HCT116 (cell line): Measurements from ENCODE around the gene NECAB3. TPM values are rescaled to one million over a fixed set of nuclear protein-coding genes. Genes with fewer than 3 reads are reported as not detected.

Source experiments
- ATAC-seq: fragments of 200-7000 bp; cut with Tn5 transposase; 2 replicates; pipeline ENCODE4 v1.9.1; 2020; ENCODE audit warnings: mild to moderate bottlenecking, moderate library complexity
- BruUV-seq: library from RNA; stranded (reverse); fragments of 400-500 nt; replicated peaks from 2 replicates; lab custom pipeline; 2021; lab: Mats Ljungman, UMichigan
- CTCF ChIA-PET: fragments of 300-600 bp; sonication (Branson Sonifier 250); formaldehyde crosslinking; loops from one replicate; lab custom pipeline; 2021; ENCODE audit warnings: antibody characterized with exemption; lab: Charles Lee
- POLR2A ChIA-PET: fragments of 300-600, 350-600 bp; sonication (Branson Sonifier 250); formaldehyde crosslinking; loops from one replicate; lab custom pipeline; 2021; ENCODE audit warnings: antibody characterized with exemption; lab: Charles Lee
- RAD21 ChIA-PET, 2 experiments: fragments of 300-600 bp; sonication (Branson Sonifier 250); formaldehyde crosslinking; loops; one replicate each; lab custom pipeline; 2023; ENCODE audit warnings: low total read pairs in 2 of 2; ENCODE audit not compliant: uncharacterized antibody in 2 of 2, unreplicated experiment in 2 of 2, low non-redundant PET in 1 of 2; lab: Charles Lee
- DNase-seq: peaks from one replicate; pipeline ENCODE4 v3.0.0-alpha.2; 2010; ENCODE audit warnings: low read depth, low spot score
- H2AFZ ChIP-seq: fragments of 200-600 bp; shearing (Covaris generic), sonication (generic); 2 replicates; pipeline ENCODE4 v1.6.1; 2017; ENCODE audit warnings: low read depth, mixed run types, mixed read lengths, antibody characterized with exemption, low read length; ENCODE audit not compliant: poor library complexity, severe bottlenecking
- H3K27ac ChIP-seq: 2 replicates; pipeline ENCODE4 v1.5.1; 2012; ENCODE audit warnings: low read depth, low read length
- H3K27me3 ChIP-seq: fragments of 200-600 bp; sonication (generic); 2 replicates; pipeline ENCODE4 v1.6.1; 2016; ENCODE audit warnings: mixed run types, low read length, mixed read lengths; ENCODE audit not compliant: insufficient read depth
- H3K36me3 ChIP-seq, 2 experiments: fragments of 200-500 bp in 1 of 2; fragments of 200-600 bp in 1 of 2; sonication (Bioruptor generic) in 1 of 2; sonication (generic) in 1 of 2; 2 replicates each; pipeline versions ENCODE4 v1.5.1 to v1.6.1; 2014 to 2016; ENCODE audit warnings: low read length in 2 of 2, inconsistent platforms in 1 of 2, mixed read lengths in 1 of 2, mixed run types in 1 of 2; ENCODE audit not compliant: insufficient read depth in 2 of 2, control insufficient read depth in 1 of 2
- H3K4me1 ChIP-seq, 2 experiments: fragments of 200-600 bp in 1 of 2; sonication (generic) in 1 of 2; 2 replicates each; pipeline versions ENCODE4 v1.5.1 to v1.6.1; 2012 to 2017; ENCODE audit warnings: low read length in 2 of 2, inconsistent platforms in 1 of 2, mild to moderate bottlenecking in 1 of 2, mixed read lengths in 1 of 2, mixed run types in 1 of 2, moderate library complexity in 1 of 2; ENCODE audit not compliant: insufficient read depth in 2 of 2, control insufficient read depth in 1 of 2
- H3K4me2 ChIP-seq: fragments of 200-600 bp; sonication (generic); 2 replicates; pipeline ENCODE4 v1.6.1; 2017; ENCODE audit warnings: mixed run types, low read length, mixed read lengths
- H3K4me3 ChIP-seq, 2 experiments: fragments of 200-600 bp in 1 of 2; sonication (generic) in 1 of 2; replicated peaks in 1 of 2; 2 replicates each; pipeline ENCODE4 v1.5.1; 2011 to 2016; ENCODE audit warnings: low read length in 2 of 2, control low read depth in 1 of 2, low read depth in 1 of 2, mild to moderate bottlenecking in 1 of 2, mixed read lengths in 1 of 2, mixed run types in 1 of 2
- H3K79me2 ChIP-seq: fragments of 200-600 bp; sonication (generic); 2 replicates; pipeline ENCODE4 v1.6.1; 2017; ENCODE audit warnings: mild to moderate bottlenecking, mixed run types, low read length, moderate library complexity, mixed read lengths; ENCODE audit not compliant: insufficient read depth
- H3K9ac ChIP-seq: fragments of 200-600 bp; sonication (generic); 2 replicates; pipeline ENCODE4 v1.6.1; 2016; ENCODE audit warnings: low read length, mixed read lengths
- H3K9me2 ChIP-seq: fragments of 200-600 bp; sonication (generic), shearing (Covaris generic); 2 replicates; pipeline ENCODE4 v1.6.1; 2017; ENCODE audit warnings: mixed run types, mild to moderate bottlenecking, moderate library complexity; ENCODE audit not compliant: insufficient read depth
- H3K9me3 ChIP-seq, 2 experiments: fragments of 200-500 bp in 1 of 2; fragments of 200-600 bp in 1 of 2; sonication (Bioruptor generic) in 1 of 2; sonication (generic) in 1 of 2; 2 replicates each; pipeline ENCODE4 v1.6.1; 2014 to 2017; ENCODE audit warnings: low read length in 2 of 2, mixed read lengths in 2 of 2, inconsistent platforms in 1 of 2, low read depth in 1 of 2, mild to moderate bottlenecking in 1 of 2, mixed run types in 1 of 2, moderate library complexity in 1 of 2; ENCODE audit not compliant: control insufficient read depth in 1 of 2, insufficient read depth in 1 of 2
- H4K20me1 ChIP-seq: fragments of 200-600 bp; sonication (generic), shearing (Covaris generic); 2 replicates; pipeline ENCODE4 v1.6.1; 2017; ENCODE audit warnings: mixed run types, mild to moderate bottlenecking, moderate library complexity; ENCODE audit not compliant: insufficient read depth
- ATF3 ChIP-seq: IDR thresholded peaks from 2 replicates; pipeline ENCODE4 v1.6.1; 2012
- CBX3 ChIP-seq: IDR thresholded peaks from 2 replicates; pipeline ENCODE4 v1.6.1; 2012; ENCODE audit warnings: low read depth
- EGR1 ChIP-seq: IDR thresholded peaks from 2 replicates; pipeline ENCODE4 v1.6.1; 2012; ENCODE audit warnings: low read depth
- ELF1 ChIP-seq: IDR thresholded peaks from 2 replicates; pipeline ENCODE4 v1.6.1; 2012; ENCODE audit warnings: low read depth, borderline replicate concordance
- EZH2 ChIP-seq: fragments of 200-600 bp; sonication (generic); IDR thresholded peaks from 2 replicates; pipeline ENCODE4 v1.6.1; 2017; ENCODE audit warnings: antibody characterized with exemption, mixed run types
- POLR2A ChIP-seq: IDR thresholded peaks from 2 replicates; pipeline ENCODE4 v1.7.0; 2011; ENCODE audit warnings: borderline replicate concordance; ENCODE audit not compliant: insufficient read depth, insufficient read length; ENCODE audit errors: extremely low read depth
- RAD21 ChIP-seq: IDR thresholded peaks from 2 replicates; pipeline ENCODE4 v1.6.1; 2012; ENCODE audit warnings: low read depth, mild to moderate bottlenecking
- REST ChIP-seq: IDR thresholded peaks from 2 replicates; pipeline ENCODE4 v1.6.1; 2012; ENCODE audit warnings: low read depth
- SIN3A ChIP-seq: IDR thresholded peaks from 2 replicates; pipeline ENCODE4 v1.6.1; 2012; ENCODE audit warnings: low read depth
- TCF7L2 ChIP-seq: IDR thresholded peaks from 2 replicates; pipeline ENCODE4 v1.7.0; 2011; ENCODE audit warnings: borderline replicate concordance, inconsistent platforms; ENCODE audit not compliant: insufficient read depth, insufficient read length; ENCODE audit errors: extremely low read depth
- YY1 ChIP-seq: IDR thresholded peaks from 2 replicates; pipeline ENCODE4 v1.6.1; 2011; ENCODE audit warnings: low read length, low read depth, moderate library complexity, mild to moderate bottlenecking; ENCODE audit not compliant: insufficient replicate concordance; ENCODE audit errors: extremely low read depth
- ZFX ChIP-seq: fragments of 450-650 bp; IDR thresholded peaks from 2 replicates; pipeline ENCODE4 v1.6.1; 2017
- ZNF274 ChIP-seq: fragments of 200-500 bp; sonication (Bioruptor generic); IDR thresholded peaks from 2 replicates; pipeline ENCODE4 v1.6.1; 2014; ENCODE audit warnings: mild to moderate bottlenecking, low read depth, low read length, inconsistent platforms
- intact Hi-C: fragments of 100-400 bp; cut with micrococcal nuclease; formaldehyde crosslinking; loops from 2 replicates; pipeline ENCODE4 v1.10.0; 2022
- total RNA-seq: library from RNA; stranded (reverse); gene quantifications from one replicate; pipeline ENCODE4 v1.2.1, GENCODE V29; 2021; ENCODE audit not compliant: unreplicated experiment

The NECAB3 gene
- total RNA-seq, 1 experiment from 2014 or later: 48.1 TPM

- Histone ChIP-seq H2AFZ (no peak overlapping the region), H3K9me2 (no peaks in the 10 kb centered on the region), H3K27me3 (no peaks in the 10 kb centered on the region), H3K79me2 (no peaks in the 10 kb centered on the region), H3K4me1 (no peaks in the 10 kb centered on the region), H3K27ac (no peak overlapping the region), H3K4me3 (no peak overlapping the region), H3K36me3 (peaks cover 2 to 11% of the 10 kb centered on the region in 2 experiments; a peak in 2 of 4 replicates), H3K9ac (no peak overlapping the region), H3K9me3 (no peaks in the 10 kb centered on the region), H4K20me1 (no peaks in the 10 kb centered on the region), H3K4me2 (no peak overlapping the region)
- intact Hi-C loops: no loop called here
- DNase-seq: no peak
- ATAC-seq: no peak
- TSS peak; percentile 25 for BruUV-seq
- RAD21 ChIA-PET: no interaction called here
- TF ChIP-seq ZNF274 (no peak), CBX3 (no peak), EGR1 (no peak), ATF3 (no peak), TCF7L2 (no peak), POLR2A (no peak), YY1 (no peak)
- POLR2A ChIA-PET: no interaction called here
- CTCF ChIA-PET: no interaction called here
Observed at GRCh38 chr20:33612001-33612400, 62.2 kb downstream of the NECAB3 start.

- Histone ChIP-seq H3K9me3 (no peaks in the 10 kb centered on the region), H3K9me2 (no peaks in the 10 kb centered on the region), H3K36me3 (peaks cover 2 to 11% of the 10 kb centered on the region in 2 experiments; a peak in 2 of 4 replicates), H3K9ac (no peak overlapping the region), H3K79me2 (no peaks in the 10 kb centered on the region), H2AFZ (no peak overlapping the region), H3K27ac (no peak overlapping the region), H3K27me3 (no peaks in the 10 kb centered on the region), H3K4me2 (no peak overlapping the region), H3K4me1 (no peaks in the 10 kb centered on the region), H3K4me3 (no peak overlapping the region), H4K20me1 (no peaks in the 10 kb centered on the region)
- ATAC-seq: no peak
- BruUV-seq: no TSS peak
- POLR2A ChIA-PET: no interaction called here
- DNase-seq: no peak
- CTCF ChIA-PET: no interaction called here
- intact Hi-C loops: no loop called here
- no peak for TF ChIP-seq REST
- no peak for TF ChIP-seq ELF1
- no peak for TF ChIP-seq CBX3
- no peak for TF ChIP-seq RAD21
- no peak for TF ChIP-seq ATF3
- TF ChIP-seq SIN3A: no peak
- TF ChIP-seq POLR2A: no peak
- no peak for TF ChIP-seq EZH2
- no peak for TF ChIP-seq YY1
- no peak for TF ChIP-seq ZFX
- TF ChIP-seq, all 23 proteins: peak for 0
- RAD21 ChIA-PET: no interaction called here
Observed at GRCh38 chr20:33611106-33611505, 63.1 kb downstream of the NECAB3 start.
